C4-2B (cell line): ENCODE measurements around the gene NLGN1.

ENCODE experiments used
- ZFX ChIP-seq: fragments of 450-650 bp; IDR thresholded peaks from 2 replicates; pipeline ENCODE4 v1.6.1; 2017
- TF ChIP-seq, protein P1 (sequence below): fragments of 450-650 bp; conservative IDR thresholded peaks from 2 replicates; pipeline ENCODE4 v1.5.1; 2017; ENCODE audit warnings: mild to moderate bottlenecking

DNA sequence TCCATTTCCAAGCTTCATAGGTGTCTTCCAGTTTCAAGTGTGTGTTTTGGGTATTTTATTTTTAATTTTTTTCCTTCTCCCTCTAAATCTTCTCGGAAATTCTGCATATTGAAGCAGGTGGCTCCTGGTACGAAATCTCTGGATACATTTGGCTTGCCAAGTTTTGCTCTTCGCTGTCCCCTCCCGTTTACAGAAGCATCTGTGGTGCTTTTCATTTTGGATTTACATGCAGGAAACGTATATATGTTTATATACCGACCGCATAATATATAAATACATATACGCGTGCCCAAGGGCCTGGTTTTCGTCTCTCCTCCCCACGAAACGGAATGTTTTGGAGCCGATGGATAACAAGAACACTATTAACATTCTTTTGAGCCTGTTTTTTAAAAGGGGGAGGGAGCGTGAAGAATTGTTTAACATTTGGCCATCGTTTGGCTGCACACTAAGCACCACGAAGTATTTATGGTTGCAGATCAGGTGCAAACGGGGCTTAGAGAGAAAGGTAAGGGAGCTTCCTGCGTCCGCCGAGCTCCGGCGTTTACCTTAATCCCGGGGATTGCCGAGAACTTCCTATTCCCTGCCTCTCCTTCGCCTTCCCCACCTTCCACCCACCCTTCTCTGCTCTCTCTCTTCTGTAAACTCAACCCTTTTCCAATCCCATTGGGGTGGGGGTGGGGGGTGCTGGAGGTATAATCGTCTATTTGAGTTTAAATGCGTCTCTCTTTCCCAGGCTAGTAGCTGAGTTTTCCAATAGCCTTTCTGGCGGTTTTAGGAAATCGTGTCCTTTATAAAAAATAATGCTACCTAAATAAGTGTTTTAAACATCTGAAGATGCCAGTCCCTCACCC lies 1.1 kb upstream of the NLGN1 start:
- TF ChIP-seq, protein P1, sequence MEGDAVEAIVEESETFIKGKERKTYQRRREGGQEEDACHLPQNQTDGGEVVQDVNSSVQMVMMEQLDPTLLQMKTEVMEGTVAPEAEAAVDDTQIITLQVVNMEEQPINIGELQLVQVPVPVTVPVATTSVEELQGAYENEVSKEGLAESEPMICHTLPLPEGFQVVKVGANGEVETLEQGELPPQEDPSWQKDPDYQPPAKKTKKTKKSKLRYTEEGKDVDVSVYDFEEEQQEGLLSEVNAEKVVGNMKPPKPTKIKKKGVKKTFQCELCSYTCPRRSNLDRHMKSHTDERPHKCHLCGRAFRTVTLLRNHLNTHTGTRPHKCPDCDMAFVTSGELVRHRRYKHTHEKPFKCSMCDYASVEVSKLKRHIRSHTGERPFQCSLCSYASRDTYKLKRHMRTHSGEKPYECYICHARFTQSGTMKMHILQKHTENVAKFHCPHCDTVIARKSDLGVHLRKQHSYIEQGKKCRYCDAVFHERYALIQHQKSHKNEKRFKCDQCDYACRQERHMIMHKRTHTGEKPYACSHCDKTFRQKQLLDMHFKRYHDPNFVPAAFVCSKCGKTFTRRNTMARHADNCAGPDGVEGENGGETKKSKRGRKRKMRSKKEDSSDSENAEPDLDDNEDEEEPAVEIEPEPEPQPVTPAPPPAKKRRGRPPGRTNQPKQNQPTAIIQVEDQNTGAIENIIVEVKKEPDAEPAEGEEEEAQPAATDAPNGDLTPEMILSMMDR = no peak
- TF ChIP-seq ZFX = no peak
